NCI-H1436 (cell line): Measurements from ENCODE around the gene ANK2.
A peak's percentile ranks its signal among the peaks of the same experiment; 100 is the strongest.

ENCODE experiments used
- DNase-seq: peaks from one replicate; lab custom pipeline; 2025; lab: John Stamatoyannopoulos, UW

ANK2 gene

GRCh38 chr4:113289766-113290165, 240.3 kb downstream of the ANK2 start:
- DNase-seq: no peak

- DNase-seq: no peak
Measured at GRCh38 chr4:113290666-113291065, 241.2 kb downstream of the ANK2 start.

DNA sequence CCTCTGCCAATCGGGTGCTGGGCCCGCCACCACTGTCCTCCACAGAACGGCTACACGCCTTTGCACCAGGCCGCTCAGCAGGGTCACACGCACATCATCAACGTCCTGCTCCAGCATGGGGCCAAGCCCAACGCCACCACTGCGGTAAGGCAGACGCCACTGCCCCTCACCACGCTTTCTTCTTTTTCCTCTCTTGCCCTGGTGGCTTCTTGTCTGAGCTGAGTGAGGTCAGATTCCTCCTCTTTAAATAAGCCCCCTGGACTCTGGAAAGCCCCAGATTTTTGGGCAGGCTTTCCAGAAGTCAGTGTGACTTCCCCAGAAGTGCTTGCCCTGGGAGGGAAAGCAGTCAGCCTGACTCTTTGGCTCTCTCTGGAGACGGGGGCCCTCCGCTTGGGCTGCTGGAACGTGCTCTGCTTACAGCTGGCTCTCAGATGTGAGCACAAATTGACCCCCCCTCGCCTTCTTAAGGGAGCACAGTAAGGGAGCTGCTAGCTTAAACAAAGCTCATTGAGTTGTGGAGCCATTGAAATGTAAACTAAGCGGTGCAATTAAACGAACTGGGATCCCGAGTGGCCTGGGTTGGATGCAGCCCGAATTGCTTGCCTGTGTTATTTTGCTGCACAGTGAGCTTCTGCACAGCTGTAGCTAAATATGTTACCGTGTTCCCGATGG, 243.1 kb downstream of the ANK2 start:
- DNase-seq: peak; percentile 32

DNA sequence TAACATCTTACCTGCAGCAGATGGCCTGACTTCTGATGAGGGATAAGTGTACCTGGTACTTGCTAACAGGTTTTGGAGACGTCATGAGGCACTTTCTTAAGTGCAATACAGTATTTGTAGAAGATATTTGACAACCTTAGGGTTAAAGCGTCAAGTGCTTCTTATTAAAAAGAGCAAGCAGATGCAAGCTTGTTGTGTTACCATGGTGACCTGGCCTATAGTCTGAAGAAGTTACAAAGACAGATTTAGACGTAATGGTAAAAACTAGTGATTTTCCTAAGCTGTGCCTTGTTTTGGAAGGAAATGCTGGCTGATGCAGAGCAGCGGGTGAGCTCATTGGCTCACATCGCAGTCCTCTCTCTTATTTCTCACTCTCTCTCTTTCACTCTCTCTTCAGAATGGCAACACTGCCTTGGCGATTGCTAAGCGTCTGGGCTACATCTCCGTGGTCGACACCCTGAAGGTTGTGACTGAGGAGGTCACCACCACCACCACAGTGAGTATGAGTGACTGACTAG, 243.6 kb downstream of the ANK2 start:
- no peak for DNase-seq

DNA sequence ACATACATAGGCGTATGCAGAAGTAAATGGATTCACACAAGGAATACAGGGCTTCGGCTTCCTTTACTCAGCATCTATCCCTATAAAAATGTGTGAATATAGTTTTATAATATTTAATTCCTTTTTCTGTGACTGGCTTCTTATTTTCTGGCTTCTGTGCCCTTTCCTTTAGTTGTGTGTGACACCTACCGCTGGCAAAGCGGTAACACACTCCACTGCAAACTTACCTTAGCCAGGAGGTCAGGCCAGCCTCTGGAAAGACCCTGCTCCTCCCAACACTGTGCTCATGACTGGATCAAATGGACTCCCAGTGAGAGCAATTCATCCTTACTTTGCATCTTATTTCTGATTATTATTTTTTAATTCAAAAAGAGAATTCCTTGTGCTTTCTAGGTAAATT, 244.2 kb downstream of the ANK2 start:
- no peak for DNase-seq

DNA sequence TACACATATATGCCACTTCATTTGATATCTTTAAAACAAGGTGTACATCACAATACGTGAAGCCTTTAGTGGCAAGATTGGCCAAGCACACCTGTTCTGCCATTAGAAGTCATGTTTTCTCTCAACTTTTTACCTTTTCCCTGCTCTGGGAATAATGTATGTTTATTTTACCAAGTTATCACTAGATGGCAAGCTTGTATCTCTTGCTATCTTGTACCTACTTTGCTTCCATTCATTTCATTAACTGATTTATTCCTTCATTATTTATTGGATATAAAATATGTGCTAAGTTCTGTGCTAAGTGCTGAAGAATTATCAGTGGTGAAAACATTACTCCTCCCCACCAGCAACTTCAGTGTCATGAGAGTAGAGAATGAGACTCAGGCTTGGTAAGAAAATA, 245.5 kb downstream of the ANK2 start:
- DNase-seq: no peak

DNA sequence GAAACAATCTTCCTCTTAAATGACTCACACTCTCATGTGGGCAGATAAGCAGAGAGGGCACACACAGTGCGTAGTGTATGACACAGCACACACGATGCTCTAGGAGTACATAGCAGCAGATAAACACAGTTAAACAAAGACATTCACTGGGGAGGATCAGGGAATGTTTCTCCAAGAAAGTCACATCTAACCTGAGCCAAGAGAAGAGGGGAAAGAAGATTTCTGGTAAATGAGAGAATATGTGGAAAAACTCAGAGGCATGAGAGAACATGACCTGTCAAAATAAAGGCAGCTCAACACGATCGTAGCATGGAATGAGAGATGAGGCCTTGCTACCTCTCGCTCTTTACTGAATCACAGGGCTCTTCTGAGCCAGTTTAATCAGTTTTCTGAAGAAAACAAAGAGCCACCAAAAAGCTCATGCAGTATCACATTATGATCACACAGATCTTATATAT, 251.0 kb downstream of the ANK2 start:
- no peak for DNase-seq

DNA sequence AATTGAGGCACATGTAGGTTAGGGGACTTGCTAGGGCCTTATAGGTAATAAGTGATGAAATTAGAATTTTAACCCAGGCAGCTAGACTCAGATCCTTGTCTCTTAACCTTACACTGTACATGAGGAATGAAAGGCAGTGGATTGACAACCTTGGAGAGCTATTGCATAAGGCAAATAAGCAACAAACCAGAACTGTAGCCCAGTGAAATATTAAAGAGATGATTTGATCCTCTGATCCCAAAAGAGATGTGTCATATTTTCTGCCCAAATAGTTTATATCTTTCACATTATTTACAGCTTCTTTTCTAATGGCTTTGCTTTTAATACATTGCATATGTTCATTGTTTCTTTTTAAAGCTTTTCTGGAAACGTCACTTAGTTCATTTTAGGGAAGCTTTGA, 252.6 kb downstream of the ANK2 start:
- no peak for DNase-seq

GRCh38 chr4:113303315-113303714, 253.9 kb downstream of the ANK2 start:
- no peak for DNase-seq

DNA sequence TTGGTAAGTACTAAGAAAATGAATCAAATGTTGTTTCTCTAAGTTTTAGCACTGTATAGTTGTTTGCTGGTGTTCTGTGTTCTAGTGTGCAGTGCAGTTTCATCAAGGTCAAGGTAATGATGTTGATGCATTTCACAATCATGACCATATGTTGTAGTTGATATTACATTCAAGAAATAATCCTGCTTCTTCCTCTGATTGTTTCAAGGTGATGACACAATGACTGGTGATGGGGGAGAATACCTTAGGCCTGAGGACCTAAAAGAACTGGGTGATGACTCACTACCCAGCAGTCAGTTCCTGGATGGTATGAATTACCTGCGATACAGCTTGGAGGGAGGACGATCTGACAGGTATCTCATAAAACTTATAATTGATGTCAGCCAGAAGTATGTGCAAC, 261.6 kb downstream of the ANK2 start:
- no peak for DNase-seq

DNA sequence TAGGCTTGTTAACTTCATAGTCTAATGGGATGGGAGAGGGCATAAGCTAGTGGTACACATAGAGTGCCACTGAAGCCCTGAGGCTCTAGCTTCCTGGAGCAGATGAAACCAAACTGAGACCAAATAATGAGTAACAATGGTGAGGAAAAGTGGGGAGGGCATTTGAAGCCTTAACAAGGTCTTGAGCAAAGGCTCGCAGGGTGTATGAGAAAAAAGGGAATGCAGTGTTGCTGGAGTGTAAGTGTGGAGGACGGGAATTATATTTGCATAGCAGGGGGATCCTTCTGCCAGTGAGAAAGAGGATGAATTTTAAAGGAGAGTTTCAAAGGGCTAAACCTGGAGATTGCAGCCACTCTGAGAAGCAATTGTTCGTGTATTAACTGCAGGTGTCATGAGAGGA, 263.1 kb downstream of the ANK2 start:
- no peak for DNase-seq

DNA sequence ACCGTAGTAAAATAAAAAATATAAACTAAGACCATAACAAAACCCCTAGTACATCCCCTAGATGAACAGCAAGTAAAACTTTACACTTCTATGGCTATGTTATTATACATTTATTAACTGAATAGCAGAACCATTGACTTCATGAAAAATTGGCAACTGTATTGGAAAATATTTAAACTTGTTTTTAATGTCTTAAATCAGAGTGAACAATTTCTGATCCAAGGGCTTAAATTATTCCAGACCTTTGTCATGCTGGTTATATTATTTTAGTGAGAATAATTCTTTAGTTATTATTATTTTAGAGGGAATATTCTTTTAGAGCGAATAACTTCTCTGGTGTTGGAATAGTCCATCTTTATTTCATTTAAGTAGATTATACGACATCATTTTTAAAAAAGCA, 265.0 kb downstream of the ANK2 start:
- DNase-seq: no peak

DNA sequence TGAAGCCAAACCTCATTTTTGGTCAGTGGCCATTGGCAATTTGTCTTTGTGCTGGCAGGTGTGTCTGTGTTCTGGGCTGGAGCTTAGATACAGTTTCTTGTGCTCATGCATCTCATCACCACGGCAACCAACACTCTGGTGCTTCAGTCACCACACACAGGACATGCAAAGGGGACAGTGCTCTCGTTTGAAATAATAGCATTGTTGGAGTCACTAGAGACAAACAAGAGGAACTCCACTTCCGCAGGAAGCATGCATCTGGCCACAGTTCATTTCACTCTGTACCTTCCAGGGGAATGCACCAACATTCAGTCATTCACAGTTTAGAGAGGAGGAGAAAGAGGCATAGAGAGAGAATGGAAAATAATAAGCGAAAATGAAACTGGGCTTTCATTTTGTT, 267.4 kb downstream of the ANK2 start:
- DNase-seq: no peak

DNA sequence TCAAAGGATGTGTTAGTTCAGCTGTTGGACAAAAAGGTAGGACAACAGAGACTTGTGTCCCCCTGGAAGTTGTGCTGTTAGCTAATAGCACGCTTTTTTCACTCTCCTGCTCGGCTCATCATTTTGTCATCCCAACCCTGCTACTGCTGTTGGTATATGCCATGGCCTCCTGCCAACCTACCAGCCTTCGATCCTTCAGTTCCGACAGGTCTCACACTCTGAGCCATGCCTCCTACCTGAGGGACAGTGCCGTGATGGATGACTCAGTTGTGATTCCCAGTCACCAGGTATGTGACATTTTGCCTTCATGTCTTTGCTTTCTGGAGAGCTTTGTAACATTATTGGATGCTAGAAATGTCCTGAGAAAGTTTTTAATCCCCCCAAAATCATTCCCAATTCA, 268.1 kb downstream of the ANK2 start:
- DNase-seq: no peak

GRCh38 chr4:113322736-113323135, 273.3 kb downstream of the ANK2 start:
- no peak for DNase-seq

GRCh38 chr4:113325876-113326615, 276.6 kb downstream of the ANK2 start:
- no peak for DNase-seq

GRCh38 chr4:113327494-113327893, 278.0 kb downstream of the ANK2 start:
- DNase-seq: no peak

DNA sequence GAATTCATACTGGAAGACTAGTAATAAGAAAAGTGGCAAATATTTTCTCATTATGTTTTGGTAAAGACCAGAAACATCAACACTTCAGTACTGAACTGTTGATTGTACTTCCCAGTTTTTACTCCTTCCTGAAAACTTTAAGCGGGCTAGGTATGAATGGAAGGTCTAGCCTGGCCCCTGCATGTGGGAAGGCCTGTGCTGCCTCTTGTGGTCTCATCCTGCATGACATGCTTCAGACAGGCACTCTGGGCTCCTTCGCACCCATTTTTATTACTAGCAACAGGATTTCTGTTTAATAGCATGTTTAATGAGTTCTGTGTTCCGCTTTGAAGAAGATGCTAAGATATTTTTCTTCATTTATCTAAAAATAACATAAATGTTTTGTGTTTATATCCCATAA, 279.1 kb downstream of the ANK2 start:
- DNase-seq: no peak

- DNase-seq: no peak
Measured at GRCh38 chr4:113330200-113330599, 280.7 kb downstream of the ANK2 start.

GRCh38 chr4:113331811-113332210, 282.4 kb downstream of the ANK2 start:
- DNase-seq: no peak

- DNase-seq: no peak
Measured at GRCh38 chr4:113332701-113333100, 283.2 kb downstream of the ANK2 start.

DNA sequence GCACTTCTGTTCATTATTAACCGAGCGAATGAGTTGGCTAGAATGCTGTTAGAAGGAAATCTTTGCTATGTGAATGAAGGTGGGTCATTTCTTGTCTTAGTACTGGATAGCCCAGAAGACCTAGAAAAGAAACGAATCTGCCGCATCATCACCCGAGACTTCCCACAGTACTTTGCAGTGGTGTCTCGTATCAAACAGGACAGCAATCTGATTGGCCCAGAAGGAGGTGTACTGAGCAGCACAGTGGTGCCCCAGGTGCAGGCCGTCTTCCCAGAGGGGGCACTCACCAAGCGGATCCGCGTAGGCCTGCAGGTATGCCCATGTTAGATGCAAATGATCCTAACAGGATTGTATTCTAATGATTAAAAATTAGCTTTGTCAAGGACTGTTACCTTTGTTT, 286.3 kb downstream of the ANK2 start:
- DNase-seq: no peak

DNA sequence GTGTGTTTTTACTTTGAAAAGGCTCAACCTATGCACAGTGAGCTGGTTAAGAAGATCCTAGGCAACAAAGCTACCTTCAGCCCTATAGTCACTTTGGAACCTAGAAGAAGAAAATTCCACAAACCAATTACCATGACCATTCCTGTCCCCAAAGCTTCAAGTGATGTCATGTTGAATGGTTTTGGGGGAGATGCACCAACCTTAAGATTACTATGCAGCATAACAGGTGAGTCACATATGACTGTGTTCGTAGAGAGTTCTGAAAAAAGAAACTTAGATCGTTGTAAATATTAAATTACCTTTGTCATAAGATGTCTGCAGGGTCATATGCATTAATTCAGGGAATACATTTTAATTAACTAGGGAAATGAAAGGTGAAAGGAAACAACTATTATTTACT, 287.1 kb downstream of the ANK2 start:
- no peak for DNase-seq

- DNase-seq: no peak
Measured at GRCh38 chr4:113339430-113339813, 290.0 kb downstream of the ANK2 start.
